Measurements from ENCODE around the gene TNC. TPM values are rescaled to one million over a fixed set of nuclear protein-coding genes. Genes with fewer than 3 reads are reported as not detected.

TNC gene
- total and polyA plus RNA-seq, 5 donors from 2014 or later, result not detected

- H3K4me3 Mint-ChIP-seq, result no peak overlapping the region
- DNase-seq (no peak), ATAC-seq (ENCODE audit: low read depth in 2 of 2) (no peak)
- no peak overlapping the region for H3K27ac ChIP-seq (ENCODE audit: insufficient read depth, low read length, poor library complexity, severe bottlenecking)
- H3K4me1 ChIP-seq (ENCODE audit: control insufficient read depth, insufficient read depth, low read length, poor library complexity, severe bottlenecking), result no peaks in the 10 kb centered on the region
- H3K27me3 Mint-ChIP-seq, result peaks cover 9% of the 10 kb centered on the region
- peaks cover 4% of the 10 kb centered on the region for H3K27me3 ChIP-seq (ENCODE audit: control insufficient read depth, insufficient read depth, low read length)
- no peaks in the 10 kb centered on the region for H3K9me3 Mint-ChIP-seq
- no peaks in the 10 kb centered on the region for H3K36me3 ChIP-seq (ENCODE audit: control insufficient read depth, insufficient read depth, low read length)
- no peaks in the 10 kb centered on the region for H3K36me3 Mint-ChIP-seq
- H3K4me1 Mint-ChIP-seq, result no peaks in the 10 kb centered on the region
- H3K4me3 ChIP-seq (ENCODE audit: low read depth, low read length), result no peak overlapping the region
- no peaks in the 10 kb centered on the region for H3K9me3 ChIP-seq (ENCODE audit: control insufficient read depth in 2 of 2, low read length in 2 of 2)
- no peak overlapping the region for H3K27ac Mint-ChIP-seq
These were observed 39.3 kb upstream of the TNC start for GRCh38 chr9:115157245-115157674.

GRCh38 chr9:115155037-115155436, 37.1 kb upstream of the TNC start:
- Histone ChIP-seq H3K27me3 (ENCODE audit: control insufficient read depth, insufficient read depth, low read length) (no peaks in the 10 kb centered on the region), H3K4me3 (ENCODE audit: low read depth, low read length) (no peak overlapping the region), H3K9me3 (ENCODE audit: control insufficient read depth in 2 of 2, low read length in 2 of 2) (no peaks in the 10 kb centered on the region), H3K4me1 (ENCODE audit: control insufficient read depth, insufficient read depth, low read length, poor library complexity, severe bottlenecking) (no peaks in the 10 kb centered on the region), H3K36me3 (ENCODE audit: control insufficient read depth, insufficient read depth, low read length) (no peaks in the 10 kb centered on the region), H3K27ac (ENCODE audit: insufficient read depth, low read length, poor library complexity, severe bottlenecking) (no peak overlapping the region)
- Mint-ChIP-seq H3K9me3 (no peaks in the 10 kb centered on the region), H3K36me3 (no peaks in the 10 kb centered on the region), H3K27me3 (peaks cover 9% of the 10 kb centered on the region), H3K4me1 (no peaks in the 10 kb centered on the region), H3K4me3 (no peak overlapping the region), H3K27ac (no peak overlapping the region)
- ATAC-seq (ENCODE audit: low read depth in 2 of 2), result no peak
- DNase-seq, result no peak

- Histone ChIP-seq H3K4me3 (ENCODE audit: low read depth, low read length) (no peak overlapping the region), H3K36me3 (ENCODE audit: control insufficient read depth, insufficient read depth, low read length) (no peaks in the 10 kb centered on the region), H3K27ac (ENCODE audit: insufficient read depth, low read length, poor library complexity, severe bottlenecking) (no peak overlapping the region), H3K4me1 (ENCODE audit: control insufficient read depth, insufficient read depth, low read length, poor library complexity, severe bottlenecking) (no peaks in the 10 kb centered on the region), H3K27me3 (ENCODE audit: control insufficient read depth, insufficient read depth, low read length) (no peaks in the 10 kb centered on the region), H3K9me3 (ENCODE audit: control insufficient read depth in 2 of 2, low read length in 2 of 2) (no peaks in the 10 kb centered on the region)
- DNase-seq (no peak), ATAC-seq (ENCODE audit: low read depth in 2 of 2) (no peak)
- Mint-ChIP-seq H3K27ac (no peak overlapping the region), H3K4me3 (no peak overlapping the region), H3K9me3 (no peaks in the 10 kb centered on the region), H3K4me1 (no peaks in the 10 kb centered on the region), H3K36me3 (no peaks in the 10 kb centered on the region), H3K27me3 (peaks cover 9% of the 10 kb centered on the region)
These were observed 36.7 kb upstream of the TNC start for GRCh38 chr9:115154617-115155016.

GRCh38 chr9:115152281-115152820, 34.4 kb upstream of the TNC start:
- no peak overlapping the region for H3K4me3 Mint-ChIP-seq
- ATAC-seq (ENCODE audit: low read depth in 2 of 2) (no peak), DNase-seq (no peak)
- no peaks in the 10 kb centered on the region for H3K4me1 Mint-ChIP-seq
- no peak overlapping the region for H3K4me3 ChIP-seq (ENCODE audit: low read depth, low read length)
- no peaks in the 10 kb centered on the region for H3K4me1 ChIP-seq (ENCODE audit: control insufficient read depth, insufficient read depth, low read length, poor library complexity, severe bottlenecking)
- H3K9me3 Mint-ChIP-seq, result peaks cover 0 to 4% (median 0%) of the 10 kb centered on the region in 7 donors
- H3K27ac Mint-ChIP-seq, result no peak overlapping the region
- no peaks in the 10 kb centered on the region for H3K36me3 Mint-ChIP-seq
- H3K27ac ChIP-seq (ENCODE audit: insufficient read depth, low read length, poor library complexity, severe bottlenecking), result no peak overlapping the region
- H3K36me3 ChIP-seq (ENCODE audit: control insufficient read depth, insufficient read depth, low read length), result no peaks in the 10 kb centered on the region
- no peaks in the 10 kb centered on the region for H3K27me3 ChIP-seq (ENCODE audit: control insufficient read depth, insufficient read depth, low read length)
- H3K9me3 ChIP-seq (ENCODE audit: control insufficient read depth in 2 of 2, low read length in 2 of 2), result no peaks in the 10 kb centered on the region
- peaks cover 4% of the 10 kb centered on the region for H3K27me3 Mint-ChIP-seq

GRCh38 chr9:115148721-115149120, 30.8 kb upstream of the TNC start:
- H3K27me3 Mint-ChIP-seq, result peaks cover 15% of the 10 kb centered on the region
- DNase-seq (no peak), ATAC-seq (ENCODE audit: low read depth in 2 of 2) (no peak)
- no peak overlapping the region for H3K27ac Mint-ChIP-seq
- no peaks in the 10 kb centered on the region for H3K27me3 ChIP-seq (ENCODE audit: control insufficient read depth, insufficient read depth, low read length)
- H3K9me3 ChIP-seq (ENCODE audit: control insufficient read depth in 2 of 2, low read length in 2 of 2), result no peaks in the 10 kb centered on the region
- H3K4me1 ChIP-seq (ENCODE audit: control insufficient read depth, insufficient read depth, low read length, poor library complexity, severe bottlenecking), result no peaks in the 10 kb centered on the region
- H3K36me3 ChIP-seq (ENCODE audit: control insufficient read depth, insufficient read depth, low read length), result no peaks in the 10 kb centered on the region
- no peaks in the 10 kb centered on the region for H3K4me1 Mint-ChIP-seq
- no peak overlapping the region for H3K4me3 ChIP-seq (ENCODE audit: low read depth, low read length)
- no peak overlapping the region for H3K27ac ChIP-seq (ENCODE audit: insufficient read depth, low read length, poor library complexity, severe bottlenecking)
- no peak overlapping the region for H3K4me3 Mint-ChIP-seq
- H3K36me3 Mint-ChIP-seq, result no peaks in the 10 kb centered on the region
- H3K9me3 Mint-ChIP-seq, result peaks cover 0 to 6% (median 0%) of the 10 kb centered on the region in 7 donors

- H3K9me3 Mint-ChIP-seq, result peaks cover 0 to 6% (median 0%) of the 10 kb centered on the region in 7 donors
- Histone ChIP-seq H3K36me3 (ENCODE audit: control insufficient read depth, insufficient read depth, low read length) (no peaks in the 10 kb centered on the region), H3K27me3 (ENCODE audit: control insufficient read depth, insufficient read depth, low read length) (no peaks in the 10 kb centered on the region), H3K27ac (ENCODE audit: insufficient read depth, low read length, poor library complexity, severe bottlenecking) (no peak overlapping the region), H3K9me3 (ENCODE audit: control insufficient read depth in 2 of 2, low read length in 2 of 2) (no peaks in the 10 kb centered on the region), H3K4me1 (ENCODE audit: control insufficient read depth, insufficient read depth, low read length, poor library complexity, severe bottlenecking) (no peaks in the 10 kb centered on the region), H3K4me3 (ENCODE audit: low read depth, low read length) (no peak overlapping the region)
- H3K27ac Mint-ChIP-seq, result no peak overlapping the region
- no peak overlapping the region for H3K4me3 Mint-ChIP-seq
- ATAC-seq (ENCODE audit: low read depth in 2 of 2) (no peak), DNase-seq (no peak)
- no peaks in the 10 kb centered on the region for H3K36me3 Mint-ChIP-seq
- H3K4me1 Mint-ChIP-seq, result peaks cover 0 to 4% (median under 1%) of the 10 kb centered on the region in 4 donors
- H3K27me3 Mint-ChIP-seq, result peaks cover 20% of the 10 kb centered on the region
These were observed 28.6 kb upstream of the TNC start for GRCh38 chr9:115146581-115147021.

GRCh38 chr9:115144706-115145105, 26.7 kb upstream of the TNC start:
- Histone ChIP-seq H3K27ac (ENCODE audit: insufficient read depth, low read length, poor library complexity, severe bottlenecking) (no peak overlapping the region), H3K4me3 (ENCODE audit: low read depth, low read length) (no peak overlapping the region), H3K4me1 (ENCODE audit: control insufficient read depth, insufficient read depth, low read length, poor library complexity, severe bottlenecking) (no peaks in the 10 kb centered on the region), H3K9me3 (ENCODE audit: control insufficient read depth in 2 of 2, low read length in 2 of 2) (no peaks in the 10 kb centered on the region), H3K36me3 (ENCODE audit: control insufficient read depth, insufficient read depth, low read length) (no peaks in the 10 kb centered on the region), H3K27me3 (ENCODE audit: control insufficient read depth, insufficient read depth, low read length) (no peaks in the 10 kb centered on the region)
- Mint-ChIP-seq H3K4me1 (peaks cover 0 to 4% (median under 1%) of the 10 kb centered on the region in 4 donors), H3K36me3 (no peaks in the 10 kb centered on the region), H3K4me3 (no peak overlapping the region), H3K9me3 (peaks cover 0 to 6% (median 0%) of the 10 kb centered on the region in 7 donors), H3K27ac (no peak overlapping the region), H3K27me3 (peaks cover 20% of the 10 kb centered on the region)
- DNase-seq (no peak), ATAC-seq (ENCODE audit: low read depth in 2 of 2) (no peak)

- Mint-ChIP-seq H3K4me3 (no peak overlapping the region), H3K9me3 (peaks cover 0 to 3% (median 0%) of the 10 kb centered on the region in 7 donors), H3K27ac (no peak overlapping the region), H3K27me3 (peaks cover 24% of the 10 kb centered on the region), H3K4me1 (peaks cover 0 to 4% (median under 1%) of the 10 kb centered on the region in 4 donors), H3K36me3 (no peaks in the 10 kb centered on the region)
- no peaks in the 10 kb centered on the region for H3K9me3 ChIP-seq (ENCODE audit: control insufficient read depth in 2 of 2, low read length in 2 of 2)
- no peaks in the 10 kb centered on the region for H3K4me1 ChIP-seq (ENCODE audit: control insufficient read depth, insufficient read depth, low read length, poor library complexity, severe bottlenecking)
- peaks cover 7% of the 10 kb centered on the region for H3K27me3 ChIP-seq (ENCODE audit: control insufficient read depth, insufficient read depth, low read length)
- H3K36me3 ChIP-seq (ENCODE audit: control insufficient read depth, insufficient read depth, low read length), result no peaks in the 10 kb centered on the region
- no peak overlapping the region for H3K27ac ChIP-seq (ENCODE audit: insufficient read depth, low read length, poor library complexity, severe bottlenecking)
- ATAC-seq (ENCODE audit: low read depth in 2 of 2), result no peak
- no peak for DNase-seq
- no peak overlapping the region for H3K4me3 ChIP-seq (ENCODE audit: low read depth, low read length)
These were observed 25.7 kb upstream of the TNC start for GRCh38 chr9:115143689-115144088.

All from CD4-positive, CD25-positive, alpha-beta regulatory T cell (primary cell).